Putamen (tissue), 1 donor: ENCODE data around the gene BFSP2.

Source experiments
- DNase-seq: peaks from one replicate; pipeline ENCODE4 v3.0.0-alpha.2; 2016; ENCODE audit warnings: low spot score

The BFSP2 gene

GRCh38 chr3:133419151-133419909 is 19.5 kb downstream of the BFSP2 start:
- no peak for DNase-seq

DNA sequence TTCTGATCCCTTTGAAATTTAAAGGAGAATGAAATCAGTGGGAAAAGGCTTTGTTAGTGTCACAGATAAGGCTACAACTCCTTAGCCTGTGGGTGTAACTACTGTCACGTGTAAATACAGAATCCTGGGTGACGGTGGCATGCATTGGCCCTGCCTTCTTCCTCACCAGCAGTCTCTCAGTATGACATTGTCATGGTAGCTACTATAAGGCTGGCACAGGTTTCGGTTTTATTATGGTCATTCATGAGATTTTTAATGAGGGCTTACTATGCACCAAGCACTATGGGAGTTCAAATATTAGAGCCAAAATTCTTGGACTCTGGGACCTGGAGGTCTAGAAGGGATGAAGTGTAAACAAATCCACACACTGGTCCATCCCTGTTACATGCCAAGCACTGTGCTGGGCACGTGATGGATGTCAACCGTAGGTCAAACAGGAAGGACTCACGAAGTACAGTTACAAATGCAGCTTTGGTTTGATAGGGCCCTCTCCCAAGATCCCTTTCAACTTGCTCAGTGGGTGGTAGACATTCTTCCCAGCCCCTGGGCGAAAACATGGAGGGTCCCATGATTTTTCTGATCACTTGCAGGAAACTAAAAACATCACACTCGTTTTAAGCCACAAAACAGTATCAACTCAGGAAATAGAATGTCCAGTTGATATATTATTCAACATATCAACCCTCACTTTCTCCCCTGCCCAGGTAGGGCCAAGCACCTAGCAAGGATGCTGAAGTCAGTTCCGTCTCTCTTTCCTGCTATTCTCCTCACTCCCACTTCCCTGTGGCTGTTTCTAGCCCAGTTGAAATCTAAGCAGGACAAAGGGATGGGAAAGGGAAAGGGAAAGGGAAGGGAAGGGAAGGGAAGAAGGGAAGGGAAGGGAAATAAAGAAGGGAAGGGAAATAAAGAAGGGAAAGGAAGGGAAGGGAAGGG is 25.3 kb downstream of the BFSP2 start:
- DNase-seq = no peak

DNA sequence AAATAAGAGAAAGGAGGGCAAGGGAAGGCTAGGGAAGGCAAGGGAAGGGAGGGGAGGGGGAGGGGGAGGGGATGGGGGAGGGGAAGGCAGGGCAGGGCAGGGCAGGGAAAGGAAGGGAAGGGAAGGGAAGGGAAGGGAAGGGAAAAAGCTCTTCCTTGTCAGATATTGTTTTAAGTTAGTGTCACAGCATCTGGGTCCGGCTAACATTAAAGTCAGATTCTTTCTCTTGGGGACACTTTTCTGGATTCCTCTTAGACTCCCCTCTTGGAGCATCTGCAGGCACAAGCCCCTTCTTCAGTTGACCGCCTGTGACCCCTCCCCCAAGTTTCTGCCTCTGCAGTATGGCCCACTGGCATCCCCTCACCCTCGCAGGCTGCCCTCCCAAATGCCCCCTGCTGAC is 26.0 kb downstream of the BFSP2 start:
- DNase-seq = no peak

GRCh38 chr3:133426721-133427120 is 26.9 kb downstream of the BFSP2 start:
- no peak for DNase-seq

- DNase-seq = no peak
Observed at GRCh38 chr3:133428552-133428951, 28.7 kb downstream of the BFSP2 start.

DNA sequence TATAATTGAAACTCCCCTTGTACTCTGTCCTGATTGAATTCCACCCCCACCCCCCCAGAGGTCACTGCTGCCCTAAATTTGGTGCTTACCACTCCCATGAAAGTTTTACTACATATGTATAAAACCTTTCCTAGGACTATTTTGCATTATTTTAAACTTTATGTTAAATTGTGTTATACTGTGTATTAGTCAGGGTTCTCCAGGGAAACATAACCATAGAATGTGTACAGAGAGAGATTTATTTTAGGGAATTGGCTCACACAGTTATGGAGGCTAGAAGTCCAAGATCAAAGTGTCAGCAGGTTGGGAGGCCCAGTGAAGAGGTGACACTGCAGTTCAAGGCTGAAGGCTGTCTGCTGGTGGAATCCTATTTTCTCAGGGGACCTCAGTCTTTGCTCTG is 29.2 kb downstream of the BFSP2 start:
- DNase-seq = no peak

GRCh38 chr3:133439563-133439962 is 39.7 kb downstream of the BFSP2 start:
- DNase-seq = no peak

GRCh38 chr3:133440652-133441051 is 40.8 kb downstream of the BFSP2 start:
- no peak for DNase-seq

GRCh38 chr3:133441867-133442270 is 42.0 kb downstream of the BFSP2 start:
- DNase-seq = no peak

GRCh38 chr3:133442518-133442917 is 42.7 kb downstream of the BFSP2 start:
- no peak for DNase-seq

GRCh38 chr3:133443649-133444422 is 44.0 kb downstream of the BFSP2 start:
- DNase-seq = no peak

DNA sequence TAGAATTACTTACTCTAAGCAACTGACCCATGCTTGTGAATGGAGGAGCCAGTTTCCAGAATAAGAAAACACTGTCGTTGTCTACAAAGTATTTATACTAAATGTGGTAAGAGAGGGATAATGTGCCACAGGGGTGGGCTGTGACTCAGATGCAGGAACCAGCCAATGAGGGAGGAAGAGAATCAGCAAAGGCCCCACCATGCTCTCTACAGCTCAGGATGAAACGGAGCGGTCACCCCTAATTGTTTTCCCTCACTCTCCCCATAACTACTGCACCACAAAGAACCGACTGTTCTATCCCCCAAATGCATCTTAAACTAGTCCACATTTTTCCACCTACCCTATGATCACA is 44.5 kb downstream of the BFSP2 start:
- DNase-seq = no peak

GRCh38 chr3:133445108-133445507 is 45.3 kb downstream of the BFSP2 start:
- no peak for DNase-seq

DNA sequence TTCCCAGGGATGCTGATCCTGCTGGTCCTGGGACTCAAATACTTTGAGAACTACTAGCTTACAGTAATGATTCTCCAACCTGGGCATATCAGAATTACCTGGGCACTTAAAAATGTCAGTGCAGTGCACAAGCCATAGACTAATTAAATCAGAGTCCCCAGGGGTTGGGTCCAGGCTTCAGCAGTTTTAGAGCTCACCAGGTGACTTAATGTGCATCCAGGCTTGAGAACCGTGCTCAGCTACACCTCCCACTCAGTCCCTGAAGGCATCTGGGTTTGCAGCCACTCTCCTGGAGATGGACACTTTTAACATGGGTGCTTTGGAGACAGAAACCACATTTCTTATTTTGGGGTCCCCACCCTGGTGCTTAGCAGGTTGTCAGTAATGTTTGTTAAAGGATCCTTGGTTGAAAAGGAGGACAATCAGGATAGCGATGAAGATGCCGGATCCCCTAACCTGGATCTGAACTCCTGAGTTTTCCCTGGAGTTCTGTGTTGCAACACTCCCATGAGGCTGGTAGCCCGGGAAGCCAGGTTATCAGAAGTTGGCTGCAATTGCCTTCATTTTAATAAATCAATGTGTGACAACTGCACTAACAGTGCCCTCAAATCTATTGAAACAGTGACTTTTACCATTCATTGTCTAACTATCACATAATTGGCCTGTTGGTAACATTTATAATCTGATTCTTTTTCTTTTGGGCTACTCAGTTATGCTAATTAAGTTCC is 48.1 kb downstream of the BFSP2 start:
- DNase-seq = no peak

- no peak for DNase-seq
Observed at GRCh38 chr3:133448478-133449122, 48.7 kb downstream of the BFSP2 start.

DNA sequence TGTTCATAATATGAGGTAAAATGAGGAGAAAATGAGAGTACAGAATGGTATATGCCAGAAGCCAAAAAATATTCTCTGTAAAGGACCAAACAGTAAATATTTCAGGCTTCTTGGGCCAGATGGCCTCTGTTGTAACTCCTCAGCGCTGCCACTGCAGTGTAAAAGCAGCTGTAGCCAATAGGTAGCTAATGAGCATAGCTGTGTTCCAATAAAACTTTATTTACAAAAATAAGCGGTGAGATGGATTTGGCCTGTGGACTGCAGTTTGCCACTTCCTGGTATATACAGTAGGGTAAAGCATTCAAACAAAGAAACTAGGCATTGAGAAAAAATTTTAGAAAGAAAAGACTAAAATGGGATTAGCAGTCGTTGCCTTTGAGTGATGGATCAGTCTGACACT is 51.5 kb downstream of the BFSP2 start:
- DNase-seq = no peak

- DNase-seq = no peak
Observed at GRCh38 chr3:133452641-133453319, 52.9 kb downstream of the BFSP2 start.

- no peak for DNase-seq
Observed at GRCh38 chr3:133453383-133453782, 53.5 kb downstream of the BFSP2 start.

- no peak for DNase-seq
Observed at GRCh38 chr3:133455281-133455680, 55.4 kb downstream of the BFSP2 start.

GRCh38 chr3:133455960-133456359 is 56.1 kb downstream of the BFSP2 start:
- DNase-seq = no peak

GRCh38 chr3:133457025-133457424 is 57.2 kb downstream of the BFSP2 start:
- no peak for DNase-seq
